ENCODE results near the gene RNF175.
A peak's percentile ranks its signal among the peaks of the same experiment; 100 is the strongest.

The RNF175 gene

DNA sequence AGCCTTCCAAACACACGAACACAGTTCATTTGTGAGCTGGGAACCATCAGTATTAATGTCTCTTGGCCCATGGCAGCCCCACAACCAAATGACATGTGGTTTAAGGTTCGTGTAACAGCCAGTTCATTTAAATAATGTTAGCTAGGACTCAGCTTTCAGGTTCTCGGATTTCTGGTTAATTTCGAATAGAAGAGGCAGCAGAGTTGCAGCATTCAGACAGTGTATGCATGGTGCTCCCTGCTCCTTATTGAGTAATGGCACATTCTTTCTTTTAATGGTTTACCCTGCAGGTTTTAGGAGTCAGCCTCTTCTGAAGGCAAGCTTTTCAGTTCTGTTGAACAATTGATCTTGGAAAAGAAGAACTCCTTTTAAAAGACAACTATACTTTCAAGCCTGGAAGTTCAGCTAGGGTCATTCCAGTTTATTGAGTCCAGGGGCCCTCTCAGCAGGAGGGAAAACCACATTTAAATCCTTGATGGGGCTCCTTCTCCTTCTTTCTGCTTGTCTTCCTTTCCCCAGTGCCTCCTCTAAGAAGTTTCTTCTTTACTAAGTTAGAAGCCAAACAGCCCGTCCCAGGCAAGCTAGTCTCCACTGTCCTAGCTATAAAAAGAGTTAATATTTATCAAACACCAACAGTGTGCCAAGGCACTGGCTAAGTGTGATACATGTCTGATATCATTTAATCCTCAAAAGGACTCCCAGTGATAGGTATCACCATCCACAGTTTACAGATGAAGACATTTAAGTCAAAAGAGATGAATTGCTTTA, 5.0 kb upstream of the RNF175 start:
- no peak overlapping the region for H3K27ac ChIP-seq

DNA sequence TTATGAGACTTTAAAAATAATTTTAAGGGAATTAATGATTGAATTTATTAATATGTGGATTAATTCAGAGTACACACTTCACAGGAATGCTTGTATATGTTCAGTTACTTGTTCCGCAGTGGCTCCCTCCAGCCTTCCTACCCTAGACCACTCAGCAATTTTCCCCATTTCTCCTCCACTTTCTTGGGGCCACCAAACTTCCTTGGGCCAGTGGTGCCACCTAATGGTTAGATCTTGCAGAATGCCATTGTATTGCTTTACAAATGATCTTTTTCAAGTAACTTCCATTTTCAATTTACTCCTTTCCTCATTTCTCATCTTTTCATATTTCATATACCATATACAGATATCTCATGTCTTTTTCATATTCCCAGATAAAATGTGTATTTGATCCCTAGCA, 3.6 kb upstream of the RNF175 start:
- no peak overlapping the region for H3K4me3 ChIP-seq
- H3K27me3 ChIP-seq, result peaks cover 24 to 39% (median 34%) of the 10 kb centered on the region in 11 experiments
- no peak for TF ChIP-seq Cebpa-rat (IDR thresholded peaks at IDR 0.05)
- no peaks in the 10 kb centered on the region for H4K20me1 ChIP-seq
- H3K9ac ChIP-seq, result no peak overlapping the region
- peaks cover 0 to 3% (median 0%) of the 10 kb centered on the region in 10 experiments; a peak in 3 of 20 replicates for H3K4me1 ChIP-seq
- H3K4me2 ChIP-seq, result no peak overlapping the region
- H3K27ac ChIP-seq, result no peak overlapping the region
- H3K9me3 ChIP-seq (replicated peaks in 1 of 11), result peaks cover 0 to 23% (median 11%) of the 10 kb centered on the region in 11 experiments; a peak in 11 of 22 replicates
- H3K36me3 ChIP-seq, result no peaks in the 10 kb centered on the region

More for the DNA sequence above, 5.0 kb upstream of the RNF175 start:
- Histone ChIP-seq H3K27me3 (peaks cover 10 to 25% (median 20%) of the 10 kb centered on the region in 11 experiments), H3K4me3 (no peak overlapping the region), H3K36me3 (no peaks in the 10 kb centered on the region), H3K9me3 (replicated peaks in 1 of 11) (peaks cover 0 to 17% (median 9%) of the 10 kb centered on the region in 11 experiments; a peak in 11 of 22 replicates), H3K9ac (no peak overlapping the region), H3K4me2 (no peak overlapping the region), H3K4me1 (no peaks in the 10 kb centered on the region), H4K20me1 (no peaks in the 10 kb centered on the region)
- no peak for TF ChIP-seq Cebpa-rat (IDR thresholded peaks at IDR 0.05)

DNA sequence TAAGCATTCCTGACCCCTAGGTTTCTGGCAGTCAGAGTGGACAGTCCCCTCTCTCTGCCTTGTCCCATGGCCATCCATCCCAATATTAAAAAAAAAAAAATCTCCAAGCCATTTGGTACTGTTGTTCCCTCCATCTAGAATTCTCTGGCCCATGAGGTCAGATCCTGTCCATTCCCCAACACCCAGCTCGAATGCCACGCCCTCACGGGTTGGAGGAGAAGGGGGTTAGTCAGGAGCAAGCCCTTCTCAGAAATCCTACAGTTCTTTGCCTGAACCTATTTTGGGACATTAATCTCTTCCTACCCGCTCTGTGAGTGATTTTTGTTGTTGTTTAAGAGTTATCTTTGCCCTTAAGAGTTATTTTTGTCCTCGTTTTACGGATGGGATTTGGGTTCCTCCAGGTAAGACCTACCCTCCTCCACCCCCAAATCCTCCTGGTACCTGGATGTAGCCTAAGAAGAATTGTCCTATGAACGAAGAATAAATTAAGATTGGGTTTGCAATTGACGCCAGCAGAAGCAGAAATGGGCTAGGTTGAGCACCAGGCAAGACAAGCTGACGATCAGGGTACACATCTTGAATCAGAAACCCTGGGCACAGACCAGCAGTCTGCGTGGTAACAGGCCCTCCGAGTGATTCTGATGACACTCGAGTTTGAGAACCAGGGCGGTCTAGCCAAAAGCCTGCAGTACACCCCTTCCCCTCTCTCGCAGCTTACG, 977 bp downstream of the RNF175 start:
- H4K20me1 ChIP-seq, result no peaks in the 10 kb centered on the region
- no peaks in the 10 kb centered on the region for H3K36me3 ChIP-seq
- peaks cover 0 to 28% (median 20%) of the 10 kb centered on the region in 11 experiments; a peak in 18 of 22 replicates for H3K9me3 ChIP-seq (replicated peaks in 1 of 11)
- peaks cover 0 to 26% (median 11%) of the 10 kb centered on the region in 10 experiments; a peak in 16 of 20 replicates for H3K4me1 ChIP-seq
- H3K4me2 ChIP-seq, result peak overlapping the region; percentile 67 to 86 (median 79)
- no peak for TF ChIP-seq Cebpa-rat (IDR thresholded peaks at IDR 0.05)
- H3K27me3 ChIP-seq, result peaks cover 29 to 47% (median 40%) of the 10 kb centered on the region in 11 experiments
- H3K4me3 ChIP-seq, result peak overlapping the region; percentile 55 to 73 (median 63)
- H3K27ac ChIP-seq, result no peak overlapping the region
- H3K9ac ChIP-seq, result peak overlapping the region in 9 of 11 experiments; percentile 54 to 73 (median 68); a peak in 13 of 22 replicates

DNA sequence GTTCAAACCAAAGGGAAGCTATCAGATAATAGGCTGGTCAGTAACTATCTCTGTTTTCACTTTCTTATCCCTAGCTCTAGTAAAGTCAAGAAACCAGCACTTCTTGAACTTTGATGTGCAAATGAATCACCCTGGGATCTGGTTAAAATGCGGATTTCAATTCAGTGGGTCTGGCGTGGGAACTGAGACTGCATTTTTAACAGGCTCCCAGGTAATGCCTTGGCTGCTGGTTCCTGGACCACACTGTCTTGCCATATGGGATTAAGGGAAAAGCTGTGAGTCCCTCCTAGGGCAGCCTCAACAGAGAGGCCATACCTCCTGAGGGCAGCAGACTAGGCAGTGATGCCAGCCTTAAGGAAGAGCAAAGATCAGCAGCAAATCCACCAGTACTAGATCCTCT, 1.7 kb downstream of the RNF175 start:
- Histone ChIP-seq H3K9me3 (replicated peaks in 1 of 11) (peaks cover 0 to 28% (median 20%) of the 10 kb centered on the region in 11 experiments; a peak in 18 of 22 replicates), H3K4me2 (peak overlapping the region in 6 of 11 experiments; percentile 9 to 83 (median 69); a peak in 7 of 22 replicates)
- no peak for TF ChIP-seq Cebpa-rat (IDR thresholded peaks at IDR 0.05)

DNA sequence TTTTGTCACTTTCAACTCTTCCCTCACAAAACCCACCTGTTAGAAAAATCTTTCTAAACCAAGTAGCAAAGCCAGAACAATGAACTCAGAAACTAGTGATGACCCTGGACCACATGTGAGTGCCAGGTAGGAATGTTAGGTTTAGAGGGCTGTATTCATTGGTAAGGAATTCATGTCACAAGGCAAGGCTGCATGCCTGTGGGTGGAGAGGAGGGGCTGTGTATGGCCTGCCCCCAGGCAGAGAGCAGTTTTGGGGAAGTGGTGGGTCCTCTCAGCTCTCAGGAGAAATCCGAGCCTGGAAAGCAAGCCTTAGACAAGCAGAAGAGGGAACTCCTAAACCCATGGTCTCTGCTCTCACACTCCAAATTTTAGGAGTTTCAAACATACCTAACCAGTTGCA, 2.4 kb downstream of the RNF175 start:
- Histone ChIP-seq H3K4me3 (no peak overlapping the region), H3K4me1 (peaks cover 0 to 26% (median 11%) of the 10 kb centered on the region in 10 experiments; a peak in 16 of 20 replicates), H3K9ac (no peak overlapping the region), H3K4me2 (peak overlapping the region in 7 of 11 experiments; percentile 9 to 59 (median 37); a peak in 11 of 22 replicates), H3K36me3 (no peaks in the 10 kb centered on the region), H3K9me3 (replicated peaks in 1 of 11) (peaks cover 0 to 28% (median 20%) of the 10 kb centered on the region in 11 experiments; a peak in 18 of 22 replicates), H4K20me1 (no peaks in the 10 kb centered on the region), H3K27ac (no peak overlapping the region), H3K27me3 (peaks cover 29 to 47% (median 40%) of the 10 kb centered on the region in 11 experiments)
- TF ChIP-seq Cebpa-rat (IDR thresholded peaks at IDR 0.05), result no peak

More for the DNA sequence above, 1.7 kb downstream of the RNF175 start:
- H3K9ac ChIP-seq, result no peak overlapping the region
- H3K4me3 ChIP-seq, result no peak overlapping the region
- H3K36me3 ChIP-seq, result no peaks in the 10 kb centered on the region
- H4K20me1 ChIP-seq, result no peaks in the 10 kb centered on the region
- peaks cover 0 to 26% (median 11%) of the 10 kb centered on the region in 10 experiments; a peak in 16 of 20 replicates for H3K4me1 ChIP-seq
- no peak overlapping the region for H3K27ac ChIP-seq
- peaks cover 29 to 47% (median 40%) of the 10 kb centered on the region in 11 experiments for H3K27me3 ChIP-seq

DNA sequence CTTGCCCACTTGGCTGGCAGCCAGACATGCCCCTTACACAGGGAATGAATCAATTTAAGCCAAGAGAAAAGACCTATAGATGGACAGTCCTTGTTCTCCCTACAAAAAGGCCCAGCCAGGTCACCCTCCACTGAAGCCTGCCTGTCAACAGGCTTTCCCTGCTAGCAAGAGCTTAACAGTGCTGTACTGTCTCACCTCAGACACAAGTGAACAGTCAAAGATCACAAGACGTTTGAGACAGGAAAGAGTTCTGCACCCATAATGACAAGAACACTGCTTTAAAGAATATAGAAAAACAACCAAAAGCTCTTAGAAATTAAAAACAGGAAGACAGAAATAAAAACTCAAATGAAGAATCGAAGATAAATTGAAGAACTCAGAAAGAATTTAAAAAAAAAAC, 4.6 kb downstream of the RNF175 start:
- Histone ChIP-seq H3K4me2 (peak overlapping the region in 5 of 11 experiments; percentile 8 to 40 (median 26); a peak in 6 of 22 replicates), H3K36me3 (no peaks in the 10 kb centered on the region), H3K4me3 (no peak overlapping the region), H3K4me1 (peaks cover under 1 to 47% (median 17%) of the 10 kb centered on the region in 10 experiments; a peak in 19 of 20 replicates), H3K9me3 (replicated peaks in 1 of 11) (peaks cover 0 to 28% (median 20%) of the 10 kb centered on the region in 11 experiments; a peak in 18 of 22 replicates), H4K20me1 (no peaks in the 10 kb centered on the region), H3K27ac (no peak overlapping the region; a peak in 1 of 22 replicates), H3K27me3 (peaks cover 22 to 29% (median 25%) of the 10 kb centered on the region in 11 experiments), H3K9ac (no peak overlapping the region)
- TF ChIP-seq Cebpa-rat (IDR thresholded peaks at IDR 0.05), result no peak

DNA sequence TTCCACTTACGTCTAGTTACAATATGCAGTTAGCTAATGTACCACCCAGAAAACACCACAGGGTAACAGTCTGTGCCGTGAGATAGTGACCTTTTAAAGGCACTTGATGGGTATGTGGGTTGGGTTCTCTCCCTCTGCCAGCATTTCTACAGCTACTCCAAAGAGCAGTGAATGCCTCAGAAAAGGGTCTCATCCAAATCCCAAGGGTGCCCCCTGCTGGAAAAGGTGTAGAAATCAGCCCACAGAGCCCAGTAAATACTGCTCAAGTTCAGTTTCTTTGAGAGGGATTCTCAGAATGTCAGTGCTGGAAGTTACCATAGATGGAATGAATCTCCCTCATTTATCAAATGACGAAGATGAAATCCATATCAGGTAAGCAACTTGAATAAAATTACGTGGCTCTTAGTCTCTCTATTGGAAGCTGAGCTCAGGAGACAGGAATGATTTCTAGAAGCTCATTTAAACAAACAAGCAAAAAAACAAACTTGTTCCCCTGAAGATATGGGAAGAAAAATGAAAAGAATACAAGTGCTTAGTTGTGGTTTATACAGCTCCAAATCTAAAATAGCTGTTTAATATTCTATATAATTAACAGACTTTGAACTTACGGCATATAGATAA, 9.5 kb downstream of the RNF175 start:
- TF ChIP-seq Cebpa-rat (IDR thresholded peaks at IDR 0.05), result no peak
- Histone ChIP-seq H3K9ac (peak overlapping the region in 7 of 11 experiments; percentile 13 to 69 (median 24); a peak in 4 of 22 replicates), H3K27ac (peak overlapping the region in 9 of 11 experiments; percentile 3 to 83 (median 54); a peak in 12 of 22 replicates)

DNA sequence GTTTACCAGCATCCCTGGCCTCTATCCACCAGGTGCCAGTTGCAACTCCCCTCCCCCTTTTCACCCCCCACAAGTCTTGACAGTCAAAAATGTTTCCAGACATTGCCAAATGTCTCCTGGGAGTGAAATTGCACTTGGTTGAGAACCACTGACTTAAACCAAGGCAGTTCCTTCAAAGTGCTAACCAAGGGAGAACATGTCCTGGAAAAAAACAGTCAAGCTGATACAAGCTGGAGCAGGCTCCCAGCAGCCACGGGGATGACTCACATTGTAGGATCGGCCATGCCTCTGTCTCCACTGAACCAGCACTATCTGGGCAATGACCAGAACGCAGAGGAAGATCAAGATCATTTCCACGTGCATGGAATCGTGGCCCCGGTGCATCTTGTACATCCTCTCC, 11.4 kb downstream of the RNF175 start:
- Histone ChIP-seq H3K4me1 (peaks cover 43 to 71% (median 58%) of the 10 kb centered on the region in 10 experiments), H3K36me3 (0 out of 22 replicates have a peak, but pooled peaks cover 0 to 7% (median 0%) of the 10 kb centered on the region in 11 experiments), H3K4me3 (peak overlapping the region in 1 of 10 experiments; percentile 34; a peak in 1 of 20 replicates), H4K20me1 (no peaks in the 10 kb centered on the region), H3K9ac (peak overlapping the region in 10 of 11 experiments; percentile 2 to 69 (median 44); a peak in 13 of 22 replicates), H3K9me3 (replicated peaks in 1 of 11) (peaks cover 0 to 14% (median 6%) of the 10 kb centered on the region in 11 experiments; a peak in 10 of 22 replicates), H3K4me2 (peak overlapping the region; percentile 58 to 90 (median 78)), H3K27ac (peak overlapping the region; percentile 43 to 83 (median 64); a peak in 21 of 22 replicates), H3K27me3 (no peaks in the 10 kb centered on the region)
- peak in 4 of 11 experiments; percentile 16 to 63 (median 52); a peak in 4 of 22 replicates for TF ChIP-seq Cebpa-rat (IDR thresholded peaks at IDR 0.05)

More for the DNA sequence above, 9.5 kb downstream of the RNF175 start:
- no peaks in the 10 kb centered on the region for H3K27me3 ChIP-seq
- no peak overlapping the region for H3K4me3 ChIP-seq
- H3K4me2 ChIP-seq, result peak overlapping the region; percentile 58 to 90 (median 78)
- H4K20me1 ChIP-seq, result no peaks in the 10 kb centered on the region
- peaks cover 0 to 15% (median 12%) of the 10 kb centered on the region in 11 experiments; a peak in 17 of 22 replicates for H3K9me3 ChIP-seq (replicated peaks in 1 of 11)
- peaks cover 43 to 73% (median 52%) of the 10 kb centered on the region in 10 experiments for H3K4me1 ChIP-seq
- 0 out of 22 replicates have a peak, but pooled peaks cover 0 to 5% (median 0%) of the 10 kb centered on the region in 11 experiments for H3K36me3 ChIP-seq

All from BLaER1 treated with 17β-estradiol and CSF1 and Interleukin-3, amounts not matched to agents 10 nM and 100 nM (cell line).